Spleen (tissue), 7 donors: ENCODE data around the gene PTPRN2.

Source experiments
- CTCF ChIP-seq, 11 experiments: fragments of 200-600 bp in 7 of 11; fragments of 450-650 bp in 4 of 11; sonication (generic) in 4 of 11; IDR thresholded peaks in 8 of 11; conservative IDR thresholded peaks in 3 of 11; 1 replicate in 7 of 11; 2 replicates in 4 of 11; pipeline versions ENCODE4 v1.4.0 to v1.8.0; 2016 to 2021; ENCODE audit warnings: antibody characterized with exemption in 11 of 11, inconsistent platforms in 4 of 11, mild to moderate bottlenecking in 1 of 11
- POLR2A ChIP-seq, 3 donors: fragments of 450-650 bp; IDR thresholded peaks; one replicate each; pipeline ENCODE4 v1.5.1; 2017; ENCODE audit warnings: antibody characterized with exemption in 3 of 3, mild to moderate bottlenecking in 1 of 3
- POLR2AphosphoS5 ChIP-seq, 3 donors: sonication (generic); formaldehyde crosslinking; IDR thresholded peaks; one replicate each; pipeline ENCODE4 v1.5.1; 2017; ENCODE audit warnings: antibody characterized with exemption in 3 of 3
- donor health status: DM: no; HTN: no; CAD: no; lungs with moderate emphysema.
- donor health status: DM: no; HTN: no; CAD: no.
- donor health status: DM: no; HTN: no; CAD: no.

DNA sequence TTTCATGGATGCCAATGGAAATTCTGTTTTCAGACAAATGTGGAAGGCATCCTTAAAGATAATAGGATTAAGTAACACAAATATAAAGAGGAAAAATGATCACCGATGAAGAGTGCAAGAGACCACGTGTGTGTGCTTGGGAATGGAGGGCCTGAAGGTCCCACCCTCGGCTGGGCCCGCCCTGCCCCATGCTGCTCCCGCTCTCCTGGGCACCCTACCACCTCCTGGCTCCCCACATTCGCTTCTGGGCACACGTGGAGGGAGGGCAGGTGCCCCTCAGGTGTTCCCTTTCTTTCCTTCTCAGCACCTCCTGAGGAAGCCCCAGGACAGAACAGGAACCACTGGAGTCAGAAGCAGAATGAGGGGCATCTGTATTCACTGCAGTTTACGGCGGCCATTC, 883.3 kb downstream of the PTPRN2 start:
- TF ChIP-seq CTCF (IDR thresholded peaks at IDR 0.05 in 8 of 11, conservative IDR thresholded peaks at IDR 0.05 in 3 of 11) (no peak), POLR2AphosphoS5 (IDR thresholded peaks at IDR 0.05) (no peak), POLR2A (IDR thresholded peaks at IDR 0.05) (no peak)
